ENCODE data around the gene HELLS. TPM values are rescaled to one million over a fixed set of nuclear protein-coding genes. Genes with fewer than 3 reads are reported as not detected.

The HELLS gene
- total RNA-seq, 2 donors from 2014 or later, result 224 to 288 TPM

DNA sequence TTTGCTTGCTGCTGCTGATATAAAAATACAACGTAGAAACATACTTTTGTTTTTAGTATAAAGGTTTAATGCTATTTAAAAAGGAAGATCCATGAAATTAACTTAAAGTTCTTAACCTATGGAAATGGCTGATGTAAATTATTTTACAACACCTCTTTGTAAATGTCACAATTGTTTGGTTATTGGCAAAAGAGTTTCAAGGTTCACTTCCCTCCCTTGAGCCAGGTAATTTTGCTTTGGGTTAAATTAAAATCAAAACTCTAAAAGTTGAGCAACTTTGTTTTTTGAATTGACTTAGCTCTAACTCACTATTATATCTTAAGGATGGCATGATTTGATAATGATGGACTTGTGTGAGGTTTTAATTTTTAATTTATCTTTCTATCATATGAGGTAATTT, 98.8 kb downstream of the HELLS start:
- no peak overlapping the region for H3K4me3 ChIP-seq (ENCODE audit: low read length)
- 100% methylated on average over 1 of the region's 1 CpG; no CpG with 5 or more reads in 1 of the 2 experiments for WGBS, 2 experiments (ENCODE audit: insufficient coverage in 1 of 2, insufficient read length in 1 of 2)
- H3K27me3 Mint-ChIP-seq (ENCODE audit: insufficient read depth), result no peaks in the 10 kb centered on the region
- H3K27ac ChIP-seq (ENCODE audit: low read depth, low read length), result no peak overlapping the region
- H3K4me1 ChIP-seq (ENCODE audit: control insufficient read depth, insufficient read depth, low read length), result no peaks in the 10 kb centered on the region
- H3K9me3 ChIP-seq (ENCODE audit: control insufficient read depth, low read length), result peaks cover 10% of the 10 kb centered on the region
- peaks cover 3% of the 10 kb centered on the region for H3K9me3 Mint-ChIP-seq
- peaks cover 5% of the 10 kb centered on the region for H3K36me3 Mint-ChIP-seq (ENCODE audit: low read depth)
- TF ChIP-seq CTCF (conservative IDR thresholded peaks at IDR 0.05), result no peak
- no peaks in the 10 kb centered on the region for H3K36me3 ChIP-seq (ENCODE audit: control insufficient read depth, insufficient read depth, low read length)
- no peak overlapping the region for H3K27ac Mint-ChIP-seq
- H3K4me1 Mint-ChIP-seq, result no peaks in the 10 kb centered on the region
- H3K9ac ChIP-seq (ENCODE audit: extremely low read depth, low read length, poor library complexity, severe bottlenecking), result no peak overlapping the region
- H3K4me3 Mint-ChIP-seq, result no peak overlapping the region
- no peak for DNase-seq
- H3K27me3 ChIP-seq (ENCODE audit: control insufficient read depth, insufficient read depth, low read length, poor library complexity, severe bottlenecking), result no peaks in the 10 kb centered on the region

- no peak for DNase-seq
- Histone ChIP-seq H3K4me3 (ENCODE audit: low read length) (no peak overlapping the region), H3K27ac (ENCODE audit: low read depth, low read length) (no peak overlapping the region), H3K9me3 (ENCODE audit: control insufficient read depth, low read length) (peaks cover under 1% of the 10 kb centered on the region), H3K27me3 (ENCODE audit: control insufficient read depth, insufficient read depth, low read length, poor library complexity, severe bottlenecking) (no peaks in the 10 kb centered on the region), H3K36me3 (ENCODE audit: control insufficient read depth, insufficient read depth, low read length) (no peaks in the 10 kb centered on the region), H3K9ac (ENCODE audit: extremely low read depth, low read length, poor library complexity, severe bottlenecking) (no peak overlapping the region), H3K4me1 (ENCODE audit: control insufficient read depth, insufficient read depth, low read length) (no peaks in the 10 kb centered on the region)
- H3K36me3 Mint-ChIP-seq (ENCODE audit: low read depth), result no peaks in the 10 kb centered on the region
- H3K27ac Mint-ChIP-seq, result no peak overlapping the region
- H3K9me3 Mint-ChIP-seq, result no peaks in the 10 kb centered on the region
- no peaks in the 10 kb centered on the region for H3K4me1 Mint-ChIP-seq
- no peak for TF ChIP-seq CTCF (conservative IDR thresholded peaks at IDR 0.05)
- 46 to 100% methylated on average over 1 to 2 of the region's 2 CpGs for WGBS, 2 experiments (ENCODE audit: insufficient coverage in 1 of 2, insufficient read length in 1 of 2)
- H3K27me3 Mint-ChIP-seq (ENCODE audit: insufficient read depth), result no peaks in the 10 kb centered on the region
- H3K4me3 Mint-ChIP-seq, result no peak overlapping the region
These were observed 99.7 kb downstream of the HELLS start for GRCh38 chr10:94645285-94645684.

Other genes with a start within 250 kb of the HELLS start
- 10 to 100 TPM; 18.8 to 22.2 TPM for gene NOC3L, start 182.8 kb upstream of the HELLS start, total RNA-seq
- gene TBC1D12, start 143.2 kb upstream of the HELLS start, total RNA-seq, result 1 to 10 TPM; 7.0 to 7.4 TPM
- not detected for gene CYP2C18, start 137.9 kb downstream of the HELLS start, total RNA-seq
- gene CYP2C19, start 216.9 kb downstream of the HELLS start, total RNA-seq, result under 1 TPM in 1 of 2 donors, not detected in 1; 0.22 TPM